ENCODE measurements around the gene EIF4B.

GRCh38 chr12:53070877-53071492, 64.7 kb downstream of the EIF4B start:
- TF ChIP-seq, protein P1, sequence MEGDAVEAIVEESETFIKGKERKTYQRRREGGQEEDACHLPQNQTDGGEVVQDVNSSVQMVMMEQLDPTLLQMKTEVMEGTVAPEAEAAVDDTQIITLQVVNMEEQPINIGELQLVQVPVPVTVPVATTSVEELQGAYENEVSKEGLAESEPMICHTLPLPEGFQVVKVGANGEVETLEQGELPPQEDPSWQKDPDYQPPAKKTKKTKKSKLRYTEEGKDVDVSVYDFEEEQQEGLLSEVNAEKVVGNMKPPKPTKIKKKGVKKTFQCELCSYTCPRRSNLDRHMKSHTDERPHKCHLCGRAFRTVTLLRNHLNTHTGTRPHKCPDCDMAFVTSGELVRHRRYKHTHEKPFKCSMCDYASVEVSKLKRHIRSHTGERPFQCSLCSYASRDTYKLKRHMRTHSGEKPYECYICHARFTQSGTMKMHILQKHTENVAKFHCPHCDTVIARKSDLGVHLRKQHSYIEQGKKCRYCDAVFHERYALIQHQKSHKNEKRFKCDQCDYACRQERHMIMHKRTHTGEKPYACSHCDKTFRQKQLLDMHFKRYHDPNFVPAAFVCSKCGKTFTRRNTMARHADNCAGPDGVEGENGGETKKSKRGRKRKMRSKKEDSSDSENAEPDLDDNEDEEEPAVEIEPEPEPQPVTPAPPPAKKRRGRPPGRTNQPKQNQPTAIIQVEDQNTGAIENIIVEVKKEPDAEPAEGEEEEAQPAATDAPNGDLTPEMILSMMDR (IDR thresholded peaks at IDR 0.05) = no peak
- no peak for TF ChIP-seq POLR2AphosphoS5 (IDR thresholded peaks at IDR 0.05; ENCODE audit: low read depth, low read length)
